ENCODE measurements around the gene NSUN2.

The NSUN2 gene

DNA sequence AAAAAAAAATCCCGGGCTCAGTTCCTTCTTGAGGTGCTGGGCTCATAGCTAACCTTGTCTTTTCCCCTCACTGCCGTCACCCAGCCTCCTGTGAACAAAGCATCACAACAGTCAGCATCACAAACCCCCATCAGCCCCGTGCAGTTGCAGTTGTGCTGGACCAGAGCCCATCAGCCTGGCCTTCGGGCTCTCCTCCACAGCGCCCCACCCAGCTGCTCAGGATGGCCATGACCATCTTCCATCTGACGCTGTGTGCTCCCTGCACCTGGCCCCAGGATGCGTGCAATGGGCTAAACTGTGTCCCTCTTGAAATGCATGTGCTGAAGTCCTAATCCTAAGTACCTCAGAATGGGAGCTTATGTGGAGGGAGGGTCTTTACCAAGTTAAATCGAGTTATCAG, 48.1 kb downstream of the NSUN2 start:
- H3K27ac ChIP-seq (ENCODE audit: low read depth, low read length), result no peak overlapping the region
- no peaks in the 10 kb centered on the region for H3K4me1 ChIP-seq (ENCODE audit: control insufficient read depth, low read length)
- H3K79me2 ChIP-seq (ENCODE audit: control insufficient read depth, low read length), result no peaks in the 10 kb centered on the region
- no peaks in the 10 kb centered on the region for H3K9me3 ChIP-seq (ENCODE audit: control insufficient read depth, insufficient read depth, low read length)
- H3K36me3 ChIP-seq (ENCODE audit: control insufficient read depth, low read length), result no peaks in the 10 kb centered on the region
- no peaks in the 10 kb centered on the region for H4K20me1 ChIP-seq (ENCODE audit: control insufficient read depth, insufficient read depth, low read depth, low read length)
- H3K9me2 ChIP-seq (replicated peaks; ENCODE audit: control insufficient read depth, low read length), result no peaks in the 10 kb centered on the region
- no peaks in the 10 kb centered on the region for H3F3A ChIP-seq (ENCODE audit: control insufficient read depth, insufficient read depth)
- H3K4me3 ChIP-seq (ENCODE audit: low read length), result no peak overlapping the region
- peaks cover 27% of the 10 kb centered on the region for H3K27me3 ChIP-seq (ENCODE audit: control insufficient read depth, low read length)
- TF ChIP-seq, protein P1, sequence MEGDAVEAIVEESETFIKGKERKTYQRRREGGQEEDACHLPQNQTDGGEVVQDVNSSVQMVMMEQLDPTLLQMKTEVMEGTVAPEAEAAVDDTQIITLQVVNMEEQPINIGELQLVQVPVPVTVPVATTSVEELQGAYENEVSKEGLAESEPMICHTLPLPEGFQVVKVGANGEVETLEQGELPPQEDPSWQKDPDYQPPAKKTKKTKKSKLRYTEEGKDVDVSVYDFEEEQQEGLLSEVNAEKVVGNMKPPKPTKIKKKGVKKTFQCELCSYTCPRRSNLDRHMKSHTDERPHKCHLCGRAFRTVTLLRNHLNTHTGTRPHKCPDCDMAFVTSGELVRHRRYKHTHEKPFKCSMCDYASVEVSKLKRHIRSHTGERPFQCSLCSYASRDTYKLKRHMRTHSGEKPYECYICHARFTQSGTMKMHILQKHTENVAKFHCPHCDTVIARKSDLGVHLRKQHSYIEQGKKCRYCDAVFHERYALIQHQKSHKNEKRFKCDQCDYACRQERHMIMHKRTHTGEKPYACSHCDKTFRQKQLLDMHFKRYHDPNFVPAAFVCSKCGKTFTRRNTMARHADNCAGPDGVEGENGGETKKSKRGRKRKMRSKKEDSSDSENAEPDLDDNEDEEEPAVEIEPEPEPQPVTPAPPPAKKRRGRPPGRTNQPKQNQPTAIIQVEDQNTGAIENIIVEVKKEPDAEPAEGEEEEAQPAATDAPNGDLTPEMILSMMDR (IDR thresholded peaks at IDR 0.05; ENCODE audit: low read depth, low read length, poor library complexity, severe bottlenecking), result no peak
- TF ChIP-seq EZH2phosphoT487 (IDR thresholded peaks at IDR 0.05; ENCODE audit: borderline replicate concordance, low read length), result no peak
- no peak overlapping the region for H3K4me2 ChIP-seq (ENCODE audit: low read length)

DNA sequence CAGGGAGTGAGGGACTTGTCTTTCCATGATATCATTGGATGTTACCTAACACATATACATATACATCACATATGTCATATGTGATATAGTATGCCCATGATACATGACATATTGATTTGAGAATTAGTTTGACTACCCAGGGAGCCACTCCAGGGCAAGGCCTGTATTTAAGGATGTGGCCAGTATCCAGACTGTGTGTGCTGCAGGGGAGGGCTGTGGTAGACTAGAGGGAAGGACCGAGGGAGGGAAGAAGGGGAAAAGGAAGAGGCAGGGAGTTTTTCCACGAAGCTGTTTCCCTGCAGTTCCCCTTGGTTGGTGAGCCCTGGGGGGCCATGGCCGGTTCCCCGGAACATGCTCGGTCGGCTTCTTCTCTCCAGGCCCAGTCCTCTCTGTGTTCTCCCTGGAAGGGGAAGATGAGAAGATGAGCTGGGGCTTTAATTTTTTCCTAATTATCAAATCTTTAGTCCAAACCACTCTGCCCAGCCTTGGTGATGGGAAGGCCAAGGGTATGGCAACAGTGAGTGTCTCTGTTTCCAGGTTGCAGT, 48.7 kb downstream of the NSUN2 start:
- no peak overlapping the region for H3K4me2 ChIP-seq (ENCODE audit: low read length)
- no peaks in the 10 kb centered on the region for H3K9me2 ChIP-seq (replicated peaks; ENCODE audit: control insufficient read depth, low read length)

DNA sequence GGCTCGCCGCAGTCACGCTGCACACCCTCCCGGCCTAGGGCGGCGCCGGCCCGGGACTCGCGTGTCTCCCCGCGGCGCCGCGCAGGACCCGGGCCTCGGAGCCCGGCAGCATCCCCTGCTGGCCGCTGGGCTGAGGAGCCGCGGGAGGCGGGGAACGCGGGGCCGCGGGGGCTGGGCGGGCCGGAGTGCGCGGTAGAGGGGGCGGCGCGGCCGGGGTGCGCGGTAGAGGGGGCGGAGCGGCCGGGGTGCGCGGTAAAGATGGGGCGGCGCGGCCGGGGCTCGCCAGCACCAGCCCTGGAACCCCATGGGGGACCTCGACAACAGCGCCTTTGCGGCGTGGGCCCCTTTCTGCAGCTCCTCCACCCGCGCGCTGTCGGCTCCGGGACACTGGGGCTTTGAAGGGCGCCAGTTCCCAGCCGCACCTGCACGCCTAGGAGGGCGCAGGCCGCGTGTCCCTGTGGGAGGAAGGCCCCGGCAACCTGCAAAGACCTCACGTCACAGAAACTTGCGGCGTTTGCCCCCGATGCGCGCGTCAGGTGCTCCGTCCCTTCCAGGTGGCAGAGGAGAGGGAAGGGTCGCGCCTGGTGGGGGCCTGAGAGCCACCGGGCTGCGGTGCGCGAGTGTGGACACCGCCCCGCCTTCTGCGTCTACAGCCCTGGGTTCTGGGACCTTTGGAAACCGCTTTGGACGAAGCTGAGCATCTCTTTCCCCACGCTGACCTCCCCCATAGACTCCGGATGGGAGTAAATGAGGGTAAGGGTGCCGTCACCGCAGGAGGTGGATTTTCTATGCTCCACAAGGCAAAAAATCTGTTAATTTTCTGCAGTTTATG, 49.6 kb downstream of the NSUN2 start:
- H3K4me3 ChIP-seq (ENCODE audit: low read length), result no peak overlapping the region
- H4K20me1 ChIP-seq (ENCODE audit: control insufficient read depth, insufficient read depth, low read depth, low read length), result no peaks in the 10 kb centered on the region
- H3K36me3 ChIP-seq (ENCODE audit: control insufficient read depth, low read length), result no peaks in the 10 kb centered on the region
- H3K27ac ChIP-seq (ENCODE audit: low read depth, low read length), result no peak overlapping the region
- H3K4me2 ChIP-seq (ENCODE audit: low read length), result peak overlapping the region; percentile 19; the same call in 1 of the 2 replicates
- peaks cover 27% of the 10 kb centered on the region for H3K27me3 ChIP-seq (ENCODE audit: control insufficient read depth, low read length)
- H3K4me1 ChIP-seq (ENCODE audit: control insufficient read depth, low read length), result no peaks in the 10 kb centered on the region
- no peaks in the 10 kb centered on the region for H3K79me2 ChIP-seq (ENCODE audit: control insufficient read depth, low read length)
- no peak for TF ChIP-seq EZH2phosphoT487 (IDR thresholded peaks at IDR 0.05; ENCODE audit: borderline replicate concordance, low read length)
- TF ChIP-seq, protein P1 (IDR thresholded peaks at IDR 0.05; ENCODE audit: low read depth, low read length, poor library complexity, severe bottlenecking), result no peak
- no peaks in the 10 kb centered on the region for H3K9me3 ChIP-seq (ENCODE audit: control insufficient read depth, insufficient read depth, low read length)
- H3K9me2 ChIP-seq (replicated peaks; ENCODE audit: control insufficient read depth, low read length), result no peaks in the 10 kb centered on the region
- H3F3A ChIP-seq (ENCODE audit: control insufficient read depth, insufficient read depth), result no peaks in the 10 kb centered on the region

More for the DNA sequence above, 48.7 kb downstream of the NSUN2 start:
- H3K27me3 ChIP-seq (ENCODE audit: control insufficient read depth, low read length), result peaks cover 27% of the 10 kb centered on the region
- H4K20me1 ChIP-seq (ENCODE audit: control insufficient read depth, insufficient read depth, low read depth, low read length), result no peaks in the 10 kb centered on the region
- H3K36me3 ChIP-seq (ENCODE audit: control insufficient read depth, low read length), result no peaks in the 10 kb centered on the region
- H3F3A ChIP-seq (ENCODE audit: control insufficient read depth, insufficient read depth), result no peaks in the 10 kb centered on the region
- no peak overlapping the region for H3K27ac ChIP-seq (ENCODE audit: low read depth, low read length)
- H3K4me1 ChIP-seq (ENCODE audit: control insufficient read depth, low read length), result no peaks in the 10 kb centered on the region
- TF ChIP-seq, protein P1 (IDR thresholded peaks at IDR 0.05; ENCODE audit: low read depth, low read length, poor library complexity, severe bottlenecking), result no peak
- no peak for TF ChIP-seq EZH2phosphoT487 (IDR thresholded peaks at IDR 0.05; ENCODE audit: borderline replicate concordance, low read length)
- H3K4me3 ChIP-seq (ENCODE audit: low read length), result no peak overlapping the region
- H3K79me2 ChIP-seq (ENCODE audit: control insufficient read depth, low read length), result no peaks in the 10 kb centered on the region
- H3K9me3 ChIP-seq (ENCODE audit: control insufficient read depth, insufficient read depth, low read length), result no peaks in the 10 kb centered on the region

Measured in DOHH2 (cell line).